NCI-H1048 (cell line): ENCODE measurements around the gene CDK5.
A peak's percentile ranks its signal among the peaks of the same experiment; 100 is the strongest.
"Not testable (repeated sequence)": the region's sequence is repeated elsewhere in the genome, so short reads cannot be mapped to it uniquely, and the experiment has no call there.

Source experiments
- DNase-seq: peaks from one replicate; lab custom pipeline; 2025; lab: John Stamatoyannopoulos, UW

Gene CDK5

DNA sequence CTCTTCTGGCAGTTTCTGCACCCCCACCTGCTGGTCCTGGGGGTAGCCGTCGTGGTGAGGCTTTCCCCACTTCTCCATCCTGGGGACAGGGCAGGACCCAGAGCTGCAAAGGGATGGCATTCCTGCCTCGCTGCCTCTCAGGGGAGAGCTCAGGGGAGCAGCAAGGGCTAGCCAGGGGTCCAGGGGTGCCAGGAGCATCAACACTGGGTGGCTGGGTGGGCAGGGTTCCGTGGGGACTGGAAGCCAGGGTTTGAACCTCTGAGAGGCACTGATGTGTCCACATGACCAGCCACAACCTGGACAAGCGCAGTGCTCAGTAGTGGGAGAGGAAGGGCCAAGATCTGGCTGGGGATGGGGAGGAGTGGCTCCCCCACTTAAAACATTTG lies 23.8 kb downstream of the CDK5 start:
- no peak for DNase-seq

DNA sequence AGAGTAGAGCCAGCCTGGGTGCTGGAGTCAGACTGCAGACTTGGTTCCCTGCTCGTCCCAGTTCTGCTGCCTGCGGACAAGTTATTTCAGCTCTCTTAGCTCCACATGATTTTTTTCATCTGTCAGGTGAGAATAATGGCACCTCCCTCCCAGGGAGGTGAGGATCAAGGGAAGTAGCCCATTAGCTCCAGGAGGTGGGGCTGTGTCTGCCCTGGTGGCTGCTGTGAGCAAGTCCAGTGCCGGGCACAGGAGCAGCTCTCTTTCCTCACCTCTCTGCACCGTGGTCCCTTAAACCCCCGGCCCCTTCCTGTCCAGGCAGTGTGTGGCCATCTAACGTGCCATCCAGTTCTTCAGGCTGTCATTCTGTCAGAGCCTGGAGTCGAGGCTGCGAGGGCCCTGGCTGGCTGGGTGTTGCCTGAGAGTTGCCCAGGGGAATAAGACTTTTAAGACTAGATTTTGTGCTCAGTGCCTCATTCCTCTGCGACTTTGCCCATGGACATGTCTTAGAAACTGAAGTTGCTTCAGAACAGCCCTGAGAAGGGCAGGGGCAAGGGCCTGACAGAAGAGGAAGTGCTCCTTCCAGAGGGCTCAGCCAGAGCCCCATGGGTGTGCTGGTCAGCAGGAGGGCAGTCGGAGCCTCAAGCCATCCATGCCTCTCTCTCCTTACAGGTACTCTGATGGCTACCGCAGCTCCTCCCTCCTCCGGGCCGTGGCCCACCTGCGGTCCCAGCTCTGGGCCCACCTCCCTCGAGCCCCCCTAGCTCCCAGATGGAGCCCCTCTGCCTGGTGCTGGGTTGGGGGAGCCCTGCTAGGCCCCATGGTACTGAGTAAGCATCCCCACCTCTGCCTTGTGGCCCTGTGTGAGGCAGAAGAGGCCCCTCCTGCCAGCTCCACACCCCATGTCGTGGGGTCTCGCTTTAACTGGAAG lies 24.5 kb downstream of the CDK5 start:
- DNase-seq: no peak

DNA sequence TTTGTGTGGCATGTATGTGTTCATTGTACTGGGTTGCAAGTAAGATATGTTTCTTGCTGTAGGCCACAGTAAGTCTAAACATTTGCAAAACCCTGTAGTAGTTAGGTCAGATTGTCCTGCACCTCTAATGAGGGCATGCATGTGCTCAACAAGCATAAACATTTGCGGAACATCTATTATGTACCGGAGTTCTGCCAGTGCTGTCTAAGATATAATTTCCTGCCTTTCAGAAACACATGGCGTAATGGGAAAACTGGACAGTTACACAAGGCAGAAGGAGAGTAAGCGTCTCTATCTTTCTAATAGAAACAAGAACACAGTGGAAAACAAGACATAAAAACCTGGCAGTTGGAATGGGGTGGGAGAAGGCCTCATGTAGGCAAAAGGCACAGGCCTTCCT lies 26.7 kb downstream of the CDK5 start:
- DNase-seq: no peak

DNA sequence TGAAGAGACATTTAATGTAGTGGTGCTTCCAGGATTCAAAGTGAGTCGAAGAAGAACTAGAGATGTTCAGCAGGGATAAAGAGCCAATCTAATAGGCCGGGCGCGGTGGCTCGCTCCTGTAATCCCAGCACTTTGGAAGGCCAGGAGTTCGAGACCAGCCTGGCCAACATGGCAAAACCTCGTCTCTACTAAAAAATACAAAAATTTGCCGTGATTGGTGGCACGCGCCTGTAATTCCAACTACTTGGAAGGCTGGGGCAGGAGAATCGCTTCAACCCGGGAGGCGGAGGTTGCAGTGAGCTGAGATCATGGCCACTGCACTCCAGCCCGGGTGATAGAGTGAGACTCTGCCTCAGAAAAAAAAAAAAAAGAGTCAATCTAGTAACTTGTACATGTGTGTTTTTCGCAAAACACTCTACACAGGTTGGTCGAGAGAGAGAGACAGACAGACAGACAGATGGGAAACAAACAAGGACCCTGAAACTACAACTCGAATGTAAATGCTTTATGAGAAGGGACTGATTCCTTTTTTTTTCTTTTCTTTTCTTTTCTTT lies 28.7 kb downstream of the CDK5 start:
- no peak for DNase-seq

DNA sequence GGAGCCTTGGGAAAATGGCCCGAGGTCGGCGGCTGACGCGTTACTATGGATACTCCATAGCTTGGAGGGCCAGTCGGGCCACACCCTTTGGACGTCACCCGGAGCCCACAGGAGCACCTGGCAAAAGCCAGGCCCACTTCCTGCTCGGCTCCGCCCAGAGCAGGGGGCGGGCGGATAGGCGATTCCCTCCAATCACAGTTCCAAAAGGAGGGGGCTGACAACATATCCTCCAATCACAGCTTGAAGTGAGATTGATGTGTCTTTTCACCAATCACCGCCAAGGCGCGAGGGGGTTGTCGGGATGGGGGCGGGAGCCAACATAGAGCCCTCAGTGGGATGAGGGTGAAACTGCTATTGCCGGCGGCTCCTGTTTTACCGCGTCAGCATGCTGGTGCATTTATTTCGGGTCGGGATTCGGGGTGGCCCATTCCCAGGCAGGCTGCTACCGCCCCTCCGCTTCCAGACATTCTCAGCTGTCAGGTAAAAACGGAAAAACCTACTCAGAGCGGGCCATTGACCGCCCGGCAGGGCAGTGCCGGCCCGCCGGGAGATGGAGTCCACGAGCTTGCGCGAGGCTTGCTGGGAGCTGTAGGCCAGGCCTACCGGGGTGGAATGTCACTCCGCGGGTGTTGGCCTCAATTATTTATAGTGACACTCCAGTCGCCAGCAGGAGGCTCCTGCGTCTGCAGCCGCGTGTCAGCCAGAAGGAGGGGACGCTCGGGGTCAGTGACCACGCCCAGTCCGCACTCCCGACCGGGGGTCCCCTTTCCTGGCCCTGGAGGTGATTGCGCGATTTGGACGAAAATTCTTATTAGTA lies 29.4 kb downstream of the CDK5 start, which contains the start of gene ABCB8:
Gene ABCB8, plus strand, starts transcription at position 320 of the 817 bp plus-strand sequence. Its CDS starts 66 bp downstream, at position 386.
- DNase-seq: peak; percentile 96

DNA sequence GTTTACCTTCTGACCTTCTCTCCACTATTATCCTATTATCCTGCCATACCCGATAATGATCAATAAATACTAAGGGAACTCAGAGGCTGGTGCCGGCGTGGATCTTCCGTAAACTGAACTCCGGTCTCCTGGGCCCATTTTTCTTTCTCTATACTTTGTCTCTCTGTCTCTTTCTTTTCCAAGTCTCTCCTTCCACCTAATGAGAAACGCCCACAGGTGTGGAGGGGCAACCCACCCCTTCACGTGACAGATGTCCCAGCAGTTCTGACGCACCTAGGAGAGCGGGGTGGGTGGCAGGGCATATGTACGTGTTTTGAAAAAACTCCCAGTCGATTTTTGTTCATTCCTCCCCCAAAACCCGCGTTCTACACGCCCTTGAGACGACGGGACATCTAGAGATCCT lies 30.0 kb downstream of the CDK5 start:
- not testable (repeated sequence) for DNase-seq

DNA sequence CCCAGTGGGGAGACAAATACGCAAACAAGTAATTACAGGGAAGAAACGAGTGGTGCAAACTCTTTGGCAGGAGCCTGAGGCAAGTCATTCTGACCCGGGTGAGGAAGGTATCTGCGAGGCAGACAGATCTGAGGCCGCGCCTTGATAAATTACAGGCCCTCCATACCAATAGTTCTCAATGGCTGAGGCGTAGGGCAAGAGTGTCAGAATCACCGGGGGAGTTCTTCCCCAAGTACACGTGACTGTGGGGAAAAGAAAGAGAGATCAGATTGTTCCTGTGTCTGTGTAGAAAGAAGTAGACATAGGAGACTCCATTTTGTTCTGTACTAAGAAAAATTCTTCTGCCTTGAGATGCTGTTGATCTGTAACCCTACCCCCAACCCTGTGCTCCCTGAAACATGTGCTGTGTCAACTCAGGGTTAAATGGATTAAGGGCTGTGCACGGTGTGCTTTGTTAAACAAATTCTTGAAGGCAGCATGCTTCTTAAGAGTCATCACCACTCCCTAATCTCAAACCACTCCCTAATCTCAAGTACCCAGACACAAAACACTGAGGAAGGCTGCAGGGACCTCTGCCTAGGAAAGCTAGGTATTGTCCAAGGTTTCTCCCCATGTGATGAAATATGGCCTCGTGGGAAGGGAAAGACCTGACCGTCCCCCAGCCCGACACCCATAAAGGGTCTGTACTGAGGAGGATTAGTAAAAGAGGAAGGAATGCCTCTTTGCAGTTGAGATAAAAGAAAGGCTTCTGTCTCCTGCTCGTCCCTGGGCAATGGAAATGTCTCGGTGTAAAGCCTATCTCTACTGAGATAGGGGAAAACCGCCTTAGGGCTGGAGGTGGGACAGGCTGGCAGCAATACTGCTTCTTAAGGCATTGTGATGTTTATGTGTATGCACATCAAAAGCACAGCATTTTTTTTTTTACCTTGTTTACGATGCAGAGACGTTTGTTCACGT lies 30.6 kb downstream of the CDK5 start:
- DNase-seq: not testable (repeated sequence)

DNA sequence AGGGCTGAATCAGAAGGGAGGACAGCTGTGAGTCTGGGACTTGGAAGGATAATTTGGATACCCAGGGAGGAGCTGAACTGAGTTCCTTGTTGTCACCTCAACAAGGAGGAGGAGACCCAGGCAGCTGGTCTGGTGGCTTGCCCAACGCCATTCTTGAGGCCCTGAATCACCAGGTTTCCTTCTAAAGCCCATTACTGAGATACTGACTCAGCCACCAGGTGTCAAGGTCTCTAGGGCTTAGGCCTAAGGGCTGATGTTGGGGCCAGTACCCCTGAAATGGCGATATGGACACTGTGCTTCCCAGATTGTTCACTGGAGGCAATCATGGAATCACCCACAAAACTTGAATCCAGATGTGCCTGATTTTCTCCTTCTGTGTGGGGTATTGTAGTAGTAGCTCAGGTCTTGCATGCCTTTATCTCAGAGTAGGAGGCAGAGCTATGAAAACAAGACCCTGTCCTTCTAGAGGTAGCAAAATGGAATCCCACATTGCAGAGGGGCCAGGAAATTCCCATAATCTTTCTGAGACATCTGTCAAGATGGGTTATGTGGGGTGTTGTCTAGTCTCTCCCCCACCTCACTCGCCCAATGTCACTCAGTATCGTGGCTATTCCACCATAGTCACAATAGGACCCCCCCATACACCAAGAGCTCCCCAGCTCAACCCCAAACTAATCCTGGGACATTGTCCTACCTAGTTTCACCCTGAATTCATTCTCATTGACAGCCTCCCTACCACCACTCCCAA lies 31.6 kb downstream of the CDK5 start:
- DNase-seq: no peak

DNA sequence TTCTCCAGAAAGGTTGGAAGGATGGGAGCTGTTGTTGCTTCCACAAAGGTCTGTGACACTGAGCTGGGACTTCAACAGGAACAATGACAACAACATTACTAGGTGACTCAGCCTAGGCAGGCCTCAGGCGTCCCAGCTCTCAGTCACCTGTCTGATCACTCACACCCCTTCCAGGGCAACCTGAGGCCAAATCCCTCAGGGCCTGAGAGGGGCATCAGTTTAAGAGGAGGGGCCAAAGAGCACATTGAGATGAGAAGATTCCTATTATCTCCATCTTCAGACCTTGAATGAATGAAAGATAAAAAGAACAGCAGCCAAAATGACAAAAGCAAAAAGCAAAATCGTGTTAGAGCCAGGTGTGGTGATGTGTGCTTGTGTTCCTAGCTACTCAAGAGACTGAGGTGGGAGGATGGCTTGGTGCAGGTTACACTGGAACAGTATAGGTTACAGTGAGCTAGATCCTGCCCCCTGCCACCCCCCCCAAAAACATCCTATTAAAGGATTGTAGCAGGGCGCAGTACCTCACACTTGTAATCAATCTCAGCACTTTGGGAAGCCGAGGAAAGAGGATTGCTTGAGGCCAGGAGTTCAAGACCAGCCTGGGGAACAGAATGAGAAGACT lies 33.2 kb downstream of the CDK5 start, which contains the start of gene ATG9B:
Gene ATG9B, minus strand, starts transcription at position 60 of the 622 bp plus-strand sequence. CDS start 71 bp downstream, outside the sequence.
- DNase-seq: no peak

DNA sequence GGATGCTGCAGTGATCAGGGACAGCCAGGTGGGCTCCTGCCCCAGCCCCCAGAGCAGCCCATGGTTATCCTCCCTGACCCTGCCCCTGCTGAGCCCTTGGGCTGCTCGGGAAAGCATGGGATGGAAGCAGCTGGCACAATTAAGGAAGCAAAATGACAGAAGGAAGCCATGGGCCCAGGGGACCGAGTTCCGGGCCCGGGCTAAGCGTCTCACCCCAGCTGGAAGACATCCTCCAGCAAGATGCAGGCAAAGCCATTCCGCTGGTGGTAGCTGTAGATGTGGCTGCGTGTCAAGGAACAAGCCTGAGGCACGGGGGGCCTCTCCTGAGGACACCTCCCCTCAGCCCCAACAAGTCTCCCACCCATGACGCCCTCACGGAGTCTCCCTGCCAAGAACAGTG lies 34.5 kb downstream of the CDK5 start:
- DNase-seq: no peak

DNA sequence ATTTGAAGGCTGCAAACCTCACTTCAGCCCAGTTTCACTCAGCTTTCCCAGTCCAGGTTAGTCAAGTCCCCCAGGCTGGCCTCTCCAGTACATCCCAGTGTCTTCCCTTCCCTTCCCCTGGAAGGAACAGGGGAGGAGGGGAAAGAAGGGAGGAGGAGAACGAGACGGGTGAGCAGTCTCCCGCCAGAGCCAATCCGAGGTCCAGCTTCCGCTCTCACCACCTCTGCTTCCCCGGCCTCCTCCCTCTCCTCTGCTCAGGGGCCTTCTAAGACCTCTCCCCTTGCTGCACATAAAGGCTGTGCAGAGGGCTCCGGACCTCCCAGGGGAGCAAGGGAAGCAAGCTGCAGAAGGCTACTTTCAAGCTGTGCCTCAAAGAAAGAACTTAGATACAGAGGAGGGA lies 37.5 kb downstream of the CDK5 start:
- DNase-seq: no peak

DNA sequence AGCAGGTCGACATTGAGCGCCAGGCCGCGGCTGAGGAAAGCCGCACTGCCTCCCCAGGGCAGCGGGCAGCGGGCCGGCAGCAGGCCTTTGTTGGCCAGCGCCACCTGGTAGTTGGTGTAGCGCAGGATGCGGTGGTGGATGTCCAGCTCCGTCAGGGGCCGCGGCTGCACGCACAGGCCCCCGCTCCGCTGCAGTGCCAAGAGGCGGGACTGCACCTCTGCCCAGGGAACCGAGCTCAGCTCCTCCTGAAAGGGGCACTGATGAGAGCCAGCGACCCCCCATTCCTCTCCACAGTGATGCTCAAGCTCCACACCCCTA lies 38.6 kb downstream of the CDK5 start:
- no peak for DNase-seq

DNA sequence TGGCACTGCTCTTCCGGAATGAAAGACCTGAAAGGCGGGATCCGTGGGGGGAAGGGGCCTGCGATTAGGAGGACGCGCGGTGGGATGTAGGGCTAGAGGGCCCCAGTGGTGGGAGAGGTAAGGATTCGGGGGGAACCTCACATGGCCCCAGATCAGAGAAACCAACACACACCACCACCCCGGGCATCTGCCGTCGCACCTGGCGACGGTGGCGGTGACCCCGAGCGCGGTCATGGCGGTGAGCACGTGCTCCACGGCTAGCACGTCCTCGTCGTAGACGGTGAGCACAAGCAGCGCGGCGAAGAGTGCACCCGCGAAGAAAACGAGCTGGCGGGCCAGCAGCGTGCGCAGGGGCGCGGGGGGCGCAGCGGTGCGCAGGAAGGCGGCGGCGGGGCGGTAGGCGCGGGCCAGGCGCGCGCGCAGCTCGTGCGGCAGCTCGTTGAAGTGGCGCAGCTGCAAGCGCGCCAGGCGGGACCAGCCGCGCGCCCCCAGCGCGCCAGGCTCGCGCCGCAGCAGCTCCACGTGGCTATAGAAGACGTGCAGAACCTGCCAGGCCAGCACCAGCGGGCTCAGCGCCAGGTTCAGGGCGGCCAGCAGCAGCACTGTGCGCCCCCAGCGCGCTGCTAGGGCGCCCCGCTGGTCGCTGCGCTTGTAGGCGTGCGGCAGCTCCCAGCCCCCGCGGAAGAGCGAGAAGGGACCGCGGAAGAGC lies 39.1 kb downstream of the CDK5 start:
- no peak for DNase-seq

DNA sequence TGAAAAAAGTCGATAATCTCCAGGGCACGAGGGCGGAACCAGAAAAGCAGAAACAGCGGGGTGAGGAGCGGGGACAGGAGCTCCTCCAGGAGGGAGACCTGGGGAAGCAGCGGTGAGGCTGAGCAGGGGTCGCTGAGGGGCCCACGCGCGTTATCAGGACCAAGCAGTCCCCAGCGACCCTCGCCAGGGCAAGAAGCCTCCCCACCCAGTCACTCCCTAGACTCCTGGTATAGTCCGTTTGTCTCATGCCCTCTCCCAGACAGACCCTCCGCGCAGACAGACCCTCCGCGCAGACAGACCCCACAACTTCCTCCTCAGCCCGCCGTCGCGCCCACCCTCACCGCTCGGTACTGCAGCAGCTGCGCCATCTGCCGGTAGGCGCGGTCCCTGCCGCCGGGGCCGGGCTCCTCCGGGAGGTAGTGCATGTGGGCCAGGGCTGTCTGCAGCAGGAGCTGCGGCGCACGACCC lies 39.7 kb downstream of the CDK5 start:
- DNase-seq: peak; percentile 27

DNA sequence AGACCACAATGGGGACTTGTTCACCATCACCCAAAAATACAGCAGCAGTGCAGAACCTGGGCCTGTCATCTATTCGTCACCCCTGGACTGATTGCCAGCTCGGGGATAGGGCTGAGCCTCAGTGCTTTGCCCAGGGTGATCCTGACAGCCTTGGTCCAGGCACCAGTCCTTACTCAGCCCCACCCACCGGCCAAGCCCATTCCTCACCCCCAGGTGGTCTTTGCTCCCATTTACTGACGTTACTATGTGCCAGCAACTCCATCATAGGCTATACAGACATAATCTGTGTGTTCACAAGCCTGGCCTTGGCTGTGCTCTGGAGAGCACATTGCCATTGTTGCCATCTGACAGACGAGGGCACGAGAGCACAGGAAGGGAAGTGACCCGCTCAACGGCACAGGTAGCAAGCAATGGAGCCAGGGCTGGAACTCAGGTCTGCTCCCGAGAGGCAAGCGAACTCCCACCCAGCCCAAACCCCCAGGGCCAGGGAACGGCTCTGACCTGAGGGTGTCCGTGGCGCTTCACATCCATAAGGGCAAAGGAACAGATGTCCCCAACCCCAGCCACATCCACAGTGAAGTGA lies 40.2 kb downstream of the CDK5 start:
- no peak for DNase-seq

DNA sequence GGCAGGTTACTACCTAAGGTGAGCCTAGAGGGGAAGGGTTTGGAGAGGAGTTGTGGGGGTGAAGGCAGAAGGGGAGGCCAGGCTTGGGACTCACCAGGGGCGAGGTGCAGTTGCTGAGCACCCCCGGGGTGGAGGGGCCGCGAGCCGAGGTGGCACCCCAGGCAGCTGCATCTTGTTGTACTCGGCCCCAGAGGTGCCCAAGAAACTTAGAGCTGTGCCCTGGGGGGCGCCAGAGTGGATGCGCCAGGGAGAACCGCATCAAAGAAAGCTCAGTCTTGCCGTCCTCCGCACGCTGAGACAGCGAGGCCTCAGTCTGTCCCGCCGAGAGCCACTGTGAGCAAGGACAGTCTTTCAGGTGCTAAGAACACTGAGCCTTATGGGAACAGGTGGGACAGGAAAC lies 40.8 kb downstream of the CDK5 start:
- DNase-seq: no peak

DNA sequence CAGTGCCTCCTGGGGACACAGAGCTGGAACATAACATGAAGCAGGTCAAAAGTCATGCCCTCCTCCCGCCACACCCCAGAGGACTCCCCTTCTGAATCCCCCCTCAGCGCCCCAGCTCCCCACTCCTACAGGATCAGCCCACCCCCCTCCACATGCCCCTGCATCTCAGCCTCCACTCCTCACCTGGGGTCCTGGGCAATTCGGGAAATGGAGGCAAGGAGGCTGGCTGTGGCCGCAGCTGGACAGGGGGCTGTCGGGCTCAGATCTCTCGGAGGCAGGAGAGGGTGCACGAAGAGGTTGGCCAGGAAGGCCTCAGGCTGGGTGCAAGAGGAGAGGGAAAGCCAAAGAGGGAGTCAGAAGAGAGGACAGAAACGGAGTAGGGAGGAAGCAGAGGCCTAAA lies 41.2 kb downstream of the CDK5 start:
- no peak for DNase-seq

DNA sequence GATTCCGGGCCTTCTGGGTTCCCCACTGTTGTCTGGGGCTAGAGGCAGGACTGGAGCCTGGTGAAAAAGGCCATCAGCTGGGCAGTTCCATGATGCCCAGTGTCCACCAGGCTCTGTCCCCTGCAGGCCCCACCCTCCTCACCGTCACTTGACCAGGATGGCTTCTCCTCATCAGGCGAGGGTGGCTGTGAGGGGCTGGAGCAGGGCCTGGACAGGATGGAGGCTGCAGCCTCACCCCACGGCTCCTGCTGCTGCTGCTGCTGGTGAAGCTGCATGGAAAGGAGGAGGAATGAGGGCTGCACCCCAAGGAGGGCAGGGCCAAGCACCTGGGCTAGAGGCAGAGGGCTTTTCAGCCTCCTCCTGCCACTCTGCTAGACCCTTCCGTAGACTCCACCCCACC lies 41.7 kb downstream of the CDK5 start:
- no peak for DNase-seq

DNA sequence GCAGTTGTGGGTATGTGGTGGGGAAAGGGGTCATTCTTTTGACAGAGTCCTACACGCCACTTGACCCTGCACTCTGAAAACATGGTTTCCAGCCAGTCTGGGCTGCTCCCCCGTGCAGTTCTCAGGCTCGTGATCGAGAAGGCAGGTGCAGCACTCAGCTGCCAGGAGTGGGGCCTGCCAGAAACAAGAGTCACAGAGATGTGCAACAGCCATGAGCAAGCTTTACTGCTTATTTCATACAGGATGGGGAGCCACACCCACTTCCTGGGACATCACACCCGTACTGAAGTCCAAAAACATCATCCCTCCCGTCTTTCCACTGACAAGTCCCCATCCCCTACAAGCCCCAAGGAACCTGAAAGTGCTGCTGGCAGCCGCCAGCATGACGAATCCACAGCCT lies 42.7 kb downstream of the CDK5 start:
- no peak for DNase-seq
